GM18870 (cell line): ENCODE measurements around the gene LPAR5.

ENCODE experiments used
- ATAC-seq: cut with Tn5 transposase; IDR thresholded peaks from one replicate; pipeline ENCODE4 v1.9.1; 2021; ENCODE audit warnings: moderate library complexity; ENCODE audit not compliant: unreplicated experiment

LPAR5 gene

DNA sequence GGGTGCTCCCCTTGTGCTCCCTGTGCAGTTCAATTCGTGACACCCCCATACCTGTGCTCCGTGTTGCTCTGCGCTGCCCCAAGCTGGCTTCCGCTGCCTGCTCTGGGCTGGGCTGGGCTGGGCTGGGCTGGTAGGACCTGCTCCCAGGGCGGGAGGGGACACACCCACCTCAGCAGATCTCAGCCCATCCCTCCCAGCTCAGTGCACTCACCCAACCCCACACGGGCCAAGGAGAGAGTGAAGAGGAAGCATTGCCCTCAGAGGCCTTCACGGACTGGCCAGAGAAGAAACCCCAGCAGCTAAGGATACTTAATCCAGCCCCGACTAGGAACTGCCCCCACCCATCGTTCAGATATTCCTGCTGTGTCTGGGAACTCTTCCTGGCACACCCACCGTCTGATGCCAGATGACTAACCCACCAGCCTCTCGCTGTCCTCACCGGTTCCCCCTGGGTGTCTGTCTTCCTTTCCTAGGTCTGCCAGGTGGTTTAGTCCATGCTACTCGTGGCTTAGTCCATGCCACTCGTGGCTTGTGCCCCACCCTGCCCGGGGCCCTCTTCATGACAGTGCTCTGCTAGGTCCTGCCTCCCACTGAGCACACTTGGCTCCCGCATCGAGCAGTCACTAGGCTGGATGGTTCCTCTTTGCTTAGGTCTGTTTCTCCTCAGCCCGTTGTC is at the start of gene LPAR5:
TSS of gene LPAR5 (minus strand) at position 104 of the 676 bp plus-strand sequence. CDS start 14,711 bp downstream, outside the sequence.
- ATAC-seq, result no peak

DNA sequence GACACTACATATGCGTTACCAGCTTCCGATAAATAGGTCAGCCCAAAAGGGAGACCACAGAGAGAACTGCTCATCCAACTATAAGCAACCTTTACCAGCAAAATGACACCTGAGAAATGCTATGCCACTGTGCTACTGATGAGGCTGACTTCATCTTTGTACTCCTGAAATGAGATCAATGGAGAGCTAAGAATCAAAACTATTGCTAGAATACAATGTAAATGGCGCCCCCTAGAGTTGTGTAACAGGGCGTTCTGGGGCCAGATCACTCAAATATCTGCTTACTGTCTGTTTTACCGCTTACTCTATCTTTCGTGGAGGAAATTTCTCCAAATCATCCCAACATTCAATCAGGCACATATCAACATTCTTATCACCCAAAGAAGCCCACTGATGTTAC is 48.9 kb upstream of the LPAR5 start:
- no peak for ATAC-seq

DNA sequence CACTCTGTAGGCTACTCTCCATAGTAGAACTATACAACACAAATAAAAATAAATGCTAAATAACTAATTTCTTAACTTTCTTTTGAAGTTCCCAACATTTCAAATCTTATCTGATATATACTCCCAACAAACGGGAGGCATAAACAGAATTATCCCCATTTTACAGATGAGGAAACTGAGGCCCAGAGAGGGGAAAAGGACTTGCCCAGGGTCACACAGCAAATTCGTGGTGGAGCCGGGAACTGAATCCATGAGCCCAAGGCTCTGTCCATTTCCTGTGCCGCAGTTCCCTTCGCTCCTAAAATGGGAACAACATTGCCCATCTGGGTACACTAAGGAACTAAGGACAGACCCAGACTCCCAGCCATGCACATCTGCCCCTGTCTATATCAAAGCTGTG is 41.2 kb upstream of the LPAR5 start:
- no peak for ATAC-seq

DNA sequence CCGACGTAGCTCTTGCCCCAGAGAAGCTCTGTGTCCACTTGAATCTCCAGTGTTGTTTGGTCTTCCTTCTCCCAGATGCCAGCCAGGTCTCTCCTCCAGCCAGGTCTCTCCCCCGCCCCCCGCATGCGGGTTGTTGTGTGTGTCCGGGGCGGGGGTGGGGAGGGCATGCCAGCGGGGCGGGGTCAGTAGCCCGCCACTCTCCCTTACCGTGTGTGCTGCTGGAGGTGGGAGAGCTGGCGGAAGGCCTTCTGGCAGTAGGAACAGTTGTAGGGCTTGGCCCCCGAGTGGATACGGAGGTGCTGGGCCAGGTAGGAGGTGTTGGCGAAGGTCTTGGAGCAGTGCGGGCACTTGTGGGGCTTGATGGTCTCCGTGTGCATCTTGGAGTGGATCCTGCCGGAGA is 36.4 kb upstream of the LPAR5 start:
- ATAC-seq, result no peak

DNA sequence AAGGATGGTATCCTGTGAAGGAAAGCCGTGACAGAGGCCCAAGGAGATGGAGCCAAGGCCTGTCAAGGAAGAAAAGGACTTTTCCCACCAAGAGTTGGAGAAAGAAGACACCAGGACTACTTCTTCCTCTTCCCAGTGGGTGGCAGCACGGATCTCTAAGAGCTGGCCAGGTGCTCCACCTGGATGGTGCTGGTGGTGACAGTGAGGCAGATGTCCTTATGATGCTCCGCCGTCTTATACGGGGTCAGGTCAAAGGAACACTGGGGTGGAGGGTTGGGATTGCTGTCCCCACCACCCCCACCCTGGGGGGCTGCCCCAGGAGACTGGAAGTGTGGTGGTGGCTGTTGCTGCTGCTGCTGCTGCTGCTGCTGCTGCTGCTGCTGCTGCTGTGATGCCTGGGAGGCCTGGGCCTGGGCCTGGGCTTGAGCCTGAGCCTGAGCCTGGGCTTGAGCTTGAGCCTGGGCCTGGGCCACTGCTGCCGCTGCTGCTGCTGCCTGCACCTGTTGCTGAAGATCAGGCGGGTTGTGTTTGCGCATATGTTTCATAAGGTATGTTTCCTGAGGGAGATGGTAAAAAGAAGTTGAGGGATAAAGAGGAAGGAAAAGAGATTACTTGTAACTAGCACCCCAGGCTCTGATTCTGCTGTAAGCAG is 31.9 kb upstream of the LPAR5 start:
- no peak for ATAC-seq

DNA sequence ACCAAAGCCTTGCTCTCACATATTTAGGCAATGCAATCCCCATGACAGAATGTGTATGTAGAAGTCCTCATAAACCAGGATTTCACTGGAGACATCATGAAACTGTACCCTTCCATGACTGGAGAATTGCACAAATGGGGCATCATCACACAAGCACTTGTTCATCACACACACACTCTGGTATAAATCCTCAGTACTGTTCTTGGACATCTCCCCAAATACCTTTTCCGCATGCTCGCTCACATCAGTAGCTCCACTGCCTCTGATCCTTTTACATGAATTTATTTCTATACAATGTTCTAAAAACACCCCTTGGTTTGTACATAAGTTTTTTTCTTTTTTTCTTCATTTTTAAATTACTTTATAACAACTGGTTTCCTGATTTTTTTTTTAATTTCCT is 30.5 kb upstream of the LPAR5 start:
- no peak for ATAC-seq

DNA sequence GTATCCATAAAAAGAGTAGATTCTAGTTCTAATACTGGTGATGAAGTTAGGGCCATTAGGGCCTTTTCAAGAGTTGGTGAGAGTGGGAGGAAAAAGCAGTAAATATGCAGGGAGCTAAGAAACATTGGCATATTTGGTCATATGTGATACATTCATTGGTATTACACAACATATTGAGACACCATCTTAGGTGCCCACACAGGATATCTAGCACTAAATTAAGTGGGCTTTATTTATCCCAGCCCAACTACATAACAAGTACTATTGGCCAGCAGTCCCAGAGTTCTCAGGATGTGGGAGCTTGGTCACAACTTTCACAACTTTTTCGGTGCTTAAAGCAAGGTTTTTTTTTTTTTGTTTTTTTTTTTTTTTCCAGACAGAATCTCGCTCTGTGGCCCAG is 29.1 kb upstream of the LPAR5 start:
- ATAC-seq, result no peak

DNA sequence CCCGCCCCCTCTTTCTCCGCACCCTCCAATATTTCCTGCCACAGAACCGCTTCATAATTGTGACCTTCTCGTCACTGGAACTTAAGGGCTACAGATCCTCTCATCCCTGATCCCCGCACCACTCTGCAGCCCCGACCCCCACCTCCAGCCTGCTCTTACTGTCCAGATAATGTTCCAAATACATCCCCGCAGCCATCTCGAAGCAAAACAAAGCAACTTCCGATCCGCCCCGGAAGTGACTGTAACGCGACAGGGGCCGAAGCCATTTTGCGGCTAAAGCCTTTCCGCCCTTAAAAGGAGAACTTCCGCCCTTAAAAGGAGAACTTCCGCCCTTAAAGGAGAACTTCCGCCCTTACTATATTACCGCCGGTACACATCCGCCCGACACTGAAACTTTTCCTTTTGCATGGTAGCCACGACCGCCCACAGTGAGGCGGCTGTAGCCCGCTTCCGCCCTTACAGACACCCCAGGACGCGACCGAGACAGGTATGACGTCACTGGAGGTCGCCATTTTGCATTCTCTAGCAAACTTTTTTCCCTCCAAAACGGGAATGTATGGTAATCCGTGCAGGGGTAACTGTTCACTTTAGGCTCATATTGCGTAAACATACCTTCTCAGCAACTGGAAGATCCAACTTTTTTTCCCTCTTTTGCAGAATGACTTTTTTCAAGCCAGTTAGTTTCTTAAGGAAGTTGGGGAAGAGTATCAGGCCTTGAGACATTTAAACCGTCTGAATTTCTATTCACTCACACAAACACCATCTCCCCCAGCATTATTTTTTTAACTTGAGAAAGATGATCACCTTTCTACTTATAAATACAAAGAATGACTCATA is 27.4 kb upstream of the LPAR5 start, which contains the start of gene ING4:
TSS of gene ING4 (minus strand) at position 214 of the 837 bp plus-strand sequence. CDS start at position 196, 18 bp downstream.
- ATAC-seq, result peak; percentile 92

DNA sequence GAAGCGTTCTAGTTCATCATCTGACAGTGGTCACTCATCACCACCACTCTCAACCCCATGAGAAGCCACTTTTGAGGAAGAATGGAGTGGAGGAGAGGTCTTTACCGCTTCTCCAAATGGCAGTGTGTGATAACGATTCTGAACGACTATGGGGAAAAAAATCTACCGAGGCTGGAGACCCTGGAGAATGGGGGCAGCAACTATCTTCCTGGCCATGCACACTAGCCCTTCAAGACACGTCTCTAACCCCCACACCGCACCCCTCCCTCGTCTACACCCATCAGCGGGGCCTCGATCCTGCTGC is 26.8 kb upstream of the LPAR5 start:
- no peak for ATAC-seq

DNA sequence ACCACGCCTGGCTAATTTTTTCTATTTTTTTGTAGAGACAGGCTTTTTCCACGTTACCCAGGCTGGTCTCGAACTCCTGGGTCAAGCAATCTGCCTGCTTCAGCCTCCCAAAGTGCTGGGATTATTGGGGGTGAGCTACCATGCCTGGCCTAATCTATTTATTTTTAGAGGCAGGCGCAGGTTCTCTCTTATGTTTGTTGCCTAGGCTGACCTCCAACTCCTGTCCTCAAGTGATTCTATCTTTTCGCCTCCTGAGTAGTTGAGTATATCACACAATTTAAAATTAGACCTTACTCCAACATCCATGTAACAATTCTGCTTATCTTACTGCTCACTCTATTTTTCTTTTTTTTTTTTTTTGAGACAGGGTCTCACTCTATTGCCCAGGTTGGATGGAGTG is 18.2 kb upstream of the LPAR5 start:
- ATAC-seq, result no peak

DNA sequence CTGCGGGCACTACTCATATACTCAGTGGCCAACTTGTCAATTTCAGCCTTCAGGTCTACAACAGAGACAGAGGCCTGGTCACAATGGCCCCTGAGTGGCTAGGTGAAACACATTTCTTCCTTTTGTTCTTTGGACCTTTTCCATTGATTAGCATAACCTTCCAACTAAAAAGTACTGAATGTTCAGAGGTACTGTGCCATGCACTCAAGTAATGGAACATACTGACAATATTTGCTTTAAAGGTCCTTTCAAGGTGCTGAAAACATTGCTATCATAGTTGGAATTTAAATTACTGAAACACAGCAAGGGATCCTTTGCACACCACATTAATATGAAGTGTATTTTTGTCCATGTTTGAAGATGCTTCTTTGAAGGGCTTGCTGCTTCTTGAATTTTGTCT is 17.6 kb upstream of the LPAR5 start:
- no peak for ATAC-seq

DNA sequence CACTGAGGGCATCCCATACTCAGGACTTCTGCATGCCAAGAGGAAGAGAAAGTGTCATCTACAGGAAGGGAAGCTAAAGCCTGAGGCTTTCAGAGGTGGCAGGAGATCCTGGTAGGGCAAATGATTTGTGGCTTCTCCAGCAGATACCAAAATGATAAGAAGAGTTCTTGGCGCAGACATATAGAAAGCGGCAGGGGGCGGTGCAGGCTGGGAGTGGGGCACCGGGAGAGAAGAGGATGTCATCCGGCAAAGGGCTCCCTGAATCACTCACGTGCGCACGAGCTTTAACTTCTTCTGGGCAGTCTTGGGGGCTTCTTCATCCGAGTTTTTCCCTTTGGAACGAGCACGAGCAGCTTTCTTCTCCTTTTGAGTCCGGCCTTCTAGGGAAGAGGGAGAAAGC is 16.6 kb upstream of the LPAR5 start:
- ATAC-seq, result no peak

DNA sequence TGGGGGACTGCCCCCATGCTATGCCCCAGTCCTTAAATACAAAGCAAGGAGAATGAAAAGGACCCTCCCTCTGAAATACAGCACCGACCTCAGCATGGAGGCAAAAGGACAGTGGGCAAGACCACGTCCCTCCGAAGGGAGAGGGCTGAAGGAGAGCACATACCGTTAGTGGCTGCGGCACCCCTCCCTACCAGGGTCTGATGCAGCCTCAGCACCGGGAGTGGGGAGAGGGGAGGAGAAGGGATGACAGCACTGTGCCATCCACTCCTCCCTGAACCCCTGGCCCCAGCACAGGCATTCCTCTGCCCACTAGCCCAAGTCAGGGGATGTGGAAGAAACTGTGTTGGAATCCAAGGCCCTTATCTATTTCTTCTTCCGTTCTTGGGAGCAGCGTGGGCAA is 15.1 kb upstream of the LPAR5 start:
- no peak for ATAC-seq

DNA sequence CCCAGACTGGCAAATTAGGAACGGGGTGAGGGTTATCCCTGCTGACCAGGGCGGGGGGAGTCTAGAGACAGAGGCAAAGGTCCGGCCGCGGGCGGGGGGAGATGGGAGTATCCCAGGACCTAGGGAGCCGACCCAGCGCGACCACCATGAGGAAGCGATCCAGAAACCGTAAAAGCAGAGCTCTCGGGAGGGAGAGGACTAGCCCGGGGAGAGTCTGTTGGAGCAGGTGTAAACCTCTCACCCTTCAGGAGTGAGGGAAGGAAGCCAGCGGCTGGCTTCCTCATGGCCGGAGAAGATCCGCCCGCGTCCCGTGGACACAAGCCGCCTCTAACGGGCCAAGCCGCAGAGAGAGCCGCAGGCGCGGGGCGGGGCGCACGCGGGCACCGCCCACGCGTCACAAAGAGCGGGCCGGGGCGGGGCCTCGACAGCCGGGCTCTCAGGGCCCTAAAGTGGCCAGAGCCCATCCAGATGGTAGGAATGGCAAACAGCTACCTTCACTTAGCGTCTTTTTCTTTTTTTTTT is 11.4 kb upstream of the LPAR5 start, which contains the start of gene ACRBP:
TSS of gene ACRBP (minus strand) at position 350 of the 522 bp plus-strand sequence. CDS start at position 284, 66 bp downstream.
- ATAC-seq, result no peak

DNA sequence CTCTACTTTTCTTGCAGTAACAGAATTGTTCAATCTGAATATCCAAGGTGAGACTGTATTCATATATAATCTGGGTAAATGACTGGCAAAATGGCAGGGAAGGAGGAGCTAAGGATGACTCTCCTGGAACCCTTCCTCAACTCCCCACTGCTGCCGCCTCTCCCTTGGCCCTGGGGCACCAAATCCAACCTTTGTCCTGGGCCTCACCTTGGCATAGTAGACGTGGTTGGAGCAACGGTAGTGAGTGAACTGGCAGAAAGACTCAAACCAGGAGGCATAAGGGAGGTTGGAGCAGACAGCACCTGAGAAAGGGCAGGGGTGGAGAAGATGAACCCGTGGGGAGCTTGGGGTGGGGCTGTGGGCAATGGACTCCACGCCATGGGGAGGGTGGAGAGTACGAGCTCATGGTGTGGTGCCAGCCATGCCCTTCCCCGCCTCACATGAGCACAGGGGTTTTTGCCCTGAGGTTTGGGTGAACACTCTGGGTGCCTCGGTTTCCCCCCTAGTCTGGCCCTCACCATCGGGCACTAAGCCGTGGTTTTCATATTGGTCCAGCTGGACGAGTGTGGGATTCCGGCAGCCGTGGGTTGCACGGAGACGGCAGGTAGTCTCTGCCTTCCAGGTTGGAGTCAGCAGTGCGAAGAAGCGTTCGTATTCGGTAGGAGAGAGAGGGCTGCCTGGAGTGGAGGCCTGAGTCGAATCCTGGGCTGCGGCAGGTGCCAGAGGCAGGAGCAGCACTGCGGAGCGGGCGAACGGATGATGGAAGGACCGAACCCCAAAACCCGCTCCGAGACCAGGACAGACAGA is 10.7 kb upstream of the LPAR5 start:
- ATAC-seq, result no peak

DNA sequence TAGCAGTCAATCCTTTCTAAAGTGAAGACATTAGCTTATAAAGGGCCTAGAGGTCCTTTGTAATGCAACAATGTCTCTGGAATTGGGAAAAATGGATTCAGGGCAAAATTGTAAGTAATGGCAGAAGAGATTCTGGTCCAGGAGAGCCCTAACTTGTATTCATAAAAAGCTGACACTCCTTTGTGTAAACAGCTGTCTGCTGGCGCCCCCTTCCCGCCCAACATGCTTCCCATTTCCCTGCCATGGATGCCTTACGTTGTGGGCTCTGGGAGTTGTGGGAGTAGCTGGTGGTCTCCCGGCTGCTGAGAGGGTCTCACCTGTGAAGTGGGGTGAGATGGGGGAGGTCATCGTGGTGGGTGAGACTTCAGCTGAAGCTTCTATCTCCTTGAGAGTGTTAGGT is 9.1 kb upstream of the LPAR5 start:
- no peak for ATAC-seq

DNA sequence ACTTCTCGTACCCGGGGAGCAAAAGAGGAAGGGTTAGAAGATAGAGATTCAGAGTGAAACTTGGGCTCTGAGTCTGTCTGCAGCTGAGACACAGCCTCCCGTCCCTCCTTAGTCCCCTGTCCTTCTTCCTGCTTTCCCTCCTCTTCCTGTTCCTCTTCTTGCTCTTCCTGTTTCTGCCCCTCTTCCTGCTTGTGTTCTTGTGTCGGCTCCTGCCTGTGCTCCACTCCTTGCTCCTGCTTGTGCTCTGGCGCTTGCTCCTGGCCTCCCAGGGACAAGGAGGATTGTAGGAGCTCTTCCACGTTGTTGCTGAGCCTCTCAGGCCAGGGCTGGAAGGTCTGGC is 8.5 kb upstream of the LPAR5 start:
- ATAC-seq, result no peak

DNA sequence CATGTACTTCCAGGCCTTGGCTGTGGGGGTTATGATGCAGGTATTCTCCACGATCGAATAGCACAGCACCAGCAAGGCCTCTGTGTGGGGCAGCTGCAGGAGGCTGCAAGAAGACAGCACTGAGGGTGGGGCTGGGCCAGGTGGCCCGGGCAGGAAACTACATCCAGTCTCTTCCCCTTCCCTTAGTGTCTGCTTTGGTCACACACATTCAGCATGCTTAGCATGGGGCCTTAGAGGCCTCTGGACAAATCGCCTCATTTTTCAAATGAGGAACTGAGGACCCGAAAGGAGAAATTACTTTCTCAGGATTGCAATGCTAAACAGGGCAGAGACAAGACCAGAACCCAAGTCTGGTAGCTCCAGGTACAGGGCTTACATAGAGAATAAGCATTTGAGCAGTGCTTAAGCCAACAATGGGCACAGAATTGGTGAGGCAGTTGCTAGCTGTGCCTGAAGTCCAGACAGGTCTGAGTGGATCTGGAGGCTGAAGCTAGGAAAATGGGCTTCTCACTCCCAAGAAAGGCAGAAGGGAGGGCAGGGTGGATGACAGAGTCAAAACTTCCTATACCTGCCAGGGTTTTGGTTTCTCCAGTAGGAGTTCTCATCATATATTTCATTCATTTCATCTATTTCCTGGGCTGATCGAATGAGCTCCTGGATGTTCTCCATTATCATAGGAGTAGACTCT is 8.0 kb upstream of the LPAR5 start:
- ATAC-seq, result no peak

DNA sequence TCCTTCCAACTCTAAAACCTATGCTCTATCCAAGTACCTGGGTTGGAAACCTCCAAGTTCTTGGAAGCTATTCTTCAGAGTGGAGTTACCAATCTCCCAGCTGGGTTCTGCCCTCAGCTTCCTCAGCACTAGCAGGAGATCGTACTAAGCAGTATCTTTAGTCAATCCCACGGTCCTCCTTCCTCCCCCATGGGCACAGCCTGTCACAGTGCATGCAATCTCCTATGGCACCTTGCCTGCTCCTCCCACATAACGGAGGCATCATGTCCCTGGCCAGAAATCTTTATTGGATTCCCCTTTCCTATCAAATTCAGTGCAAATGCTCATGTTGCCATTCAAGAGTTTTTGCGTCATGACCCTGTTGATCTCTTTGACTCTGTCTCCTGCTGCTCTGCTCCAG is 5.4 kb upstream of the LPAR5 start:
- ATAC-seq, result no peak

DNA sequence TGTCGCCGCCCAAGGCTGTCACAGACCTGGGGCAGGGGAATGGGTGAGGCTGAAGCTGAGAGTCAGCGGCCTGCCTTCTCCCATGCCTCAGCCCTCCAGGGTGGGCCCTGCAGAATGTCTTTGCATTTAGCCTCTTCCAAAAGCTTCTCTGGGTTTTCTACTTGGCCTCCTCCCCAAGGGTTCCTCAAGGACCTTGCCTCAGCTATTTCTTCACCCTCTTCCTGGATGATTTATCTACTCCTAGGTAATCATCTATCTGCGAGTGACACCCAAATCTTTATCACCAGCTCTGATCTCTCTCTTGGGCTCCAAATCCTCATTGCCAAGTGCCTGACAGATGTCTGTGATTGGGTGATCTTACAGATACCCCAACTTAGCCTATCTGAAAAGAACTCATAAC is 4.7 kb upstream of the LPAR5 start:
- ATAC-seq, result no peak
